ENCODE measurements around the gene DNAH12. TPM values are rescaled to one million over a fixed set of nuclear protein-coding genes. Genes with fewer than 3 reads are reported as not detected.
A peak's percentile ranks its signal among the peaks of the same experiment; 100 is the strongest.

DNAH12 gene
- total and polyA plus RNA-seq, 4 donors, result 2.8 to 7.8 (median 6.0) TPM

GRCh38 chr3:57292897-57293526, 251.1 kb downstream of the DNAH12 start:
- Histone ChIP-seq H3K27ac (ENCODE audit: low read depth, low read length) (no peak overlapping the region), H3K27me3 (ENCODE audit: control insufficient read depth, insufficient read depth, low read length) (no peaks in the 10 kb centered on the region), H3K36me3 (ENCODE audit: control insufficient read depth, insufficient read depth, low read length) (no peaks in the 10 kb centered on the region), H3K4me3 (ENCODE audit: low read depth, low read length) (no peak overlapping the region), H3K9me3 (ENCODE audit: control insufficient read depth, insufficient read depth, low read length) (no peaks in the 10 kb centered on the region), H3K4me1 (ENCODE audit: control insufficient read depth, insufficient read depth, low read length) (no peaks in the 10 kb centered on the region)
- DNase-seq (ENCODE audit: low read depth in 4 of 6, low spot score in 6 of 6), result no peak
- 80% methylated on average over 1 of the region's 4 CpGs for WGBS (ENCODE audit: insufficient coverage)

- H3K4me3 ChIP-seq (ENCODE audit: low read depth, low read length), result no peak within 1 kb of the TSS
- H3K9me3 ChIP-seq (ENCODE audit: control insufficient read depth, insufficient read depth, low read length), result no peaks in the 10 kb centered on the region
- no peaks in the 10 kb centered on the region for H3K36me3 ChIP-seq (ENCODE audit: control insufficient read depth, insufficient read depth, low read length)
- no peak for DNase-seq (ENCODE audit: low read depth in 4 of 6, low spot score in 6 of 6)
- no peak within 1 kb of the TSS for H3K27ac ChIP-seq (ENCODE audit: low read depth, low read length)
- H3K27me3 ChIP-seq (ENCODE audit: control insufficient read depth, insufficient read depth, low read length), result no peaks in the 10 kb centered on the region
- H3K4me1 ChIP-seq (ENCODE audit: control insufficient read depth, insufficient read depth, low read length), result no peaks in the 10 kb centered on the region
- no CpG with 5 or more reads among the region's 1 CpG for WGBS (ENCODE audit: insufficient coverage)
Observed at GRCh38 chr3:57292159-57292896, 251.8 kb downstream of the DNAH12 start, which contains the start of gene ASB14. ASB14 (minus strand) TSS chr3:57292685; CDS start chr3:57292033, 652 bp downstream.

GRCh38 chr3:57288403-57288802, 255.7 kb downstream of the DNAH12 start:
- no peaks in the 10 kb centered on the region for H3K4me1 ChIP-seq (ENCODE audit: control insufficient read depth, insufficient read depth, low read length)
- H3K4me3 ChIP-seq (ENCODE audit: low read depth, low read length), result no peak overlapping the region
- WGBS (ENCODE audit: insufficient coverage), result 90% methylated on average over 4 of the region's 9 CpGs
- no peak overlapping the region for H3K27ac ChIP-seq (ENCODE audit: low read depth, low read length)
- no peaks in the 10 kb centered on the region for H3K27me3 ChIP-seq (ENCODE audit: control insufficient read depth, insufficient read depth, low read length)
- no peaks in the 10 kb centered on the region for H3K36me3 ChIP-seq (ENCODE audit: control insufficient read depth, insufficient read depth, low read length)
- peak in 1 of 6 donors; percentile 28 for DNase-seq (ENCODE audit: low read depth in 4 of 6, low spot score in 6 of 6)
- no peaks in the 10 kb centered on the region for H3K9me3 ChIP-seq (ENCODE audit: control insufficient read depth, insufficient read depth, low read length)

DNA sequence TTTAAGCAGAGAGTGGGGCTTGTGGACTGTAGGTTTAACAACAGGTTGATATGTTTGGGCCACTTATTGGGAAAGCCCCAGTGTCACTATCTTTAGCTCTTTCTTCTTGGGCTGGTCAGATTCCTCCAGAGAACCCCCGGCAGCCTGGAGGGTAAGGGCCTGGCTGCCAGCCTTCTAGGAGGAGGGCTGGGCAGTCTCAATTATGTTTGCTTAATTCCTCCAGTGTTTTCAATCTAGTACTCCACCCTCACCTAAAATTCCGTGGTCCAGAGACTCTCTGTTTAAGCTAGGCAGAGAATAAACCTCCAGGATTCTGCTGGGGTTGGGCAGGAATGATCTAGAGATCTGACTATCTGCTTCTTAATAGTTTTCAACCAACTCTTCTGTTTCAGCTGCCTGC, 256.9 kb downstream of the DNAH12 start:
- DNase-seq (ENCODE audit: low read depth in 4 of 6, low spot score in 6 of 6), result no peak

DNA sequence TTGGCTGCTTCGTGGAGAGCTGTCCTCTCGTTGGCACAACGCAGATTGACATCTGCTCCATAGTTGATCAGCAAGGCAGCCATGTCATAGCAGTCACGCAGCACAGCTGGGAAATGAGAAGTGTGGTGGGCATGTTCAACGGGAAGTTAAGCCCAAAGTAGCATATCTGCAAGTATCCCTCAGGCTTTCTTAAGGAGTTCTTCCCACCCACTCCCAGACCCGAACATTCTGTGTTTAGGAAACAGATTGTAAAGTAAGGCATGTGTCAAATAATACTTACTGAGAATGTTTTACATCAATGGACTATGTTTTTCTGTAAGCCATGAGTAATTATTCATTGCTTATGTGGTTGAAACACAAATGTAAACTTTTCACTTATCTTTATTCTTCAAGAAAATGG, 260.8 kb downstream of the DNAH12 start:
- no peaks in the 10 kb centered on the region for H3K9me3 ChIP-seq (ENCODE audit: control insufficient read depth, insufficient read depth, low read length)
- no peaks in the 10 kb centered on the region for H3K36me3 ChIP-seq (ENCODE audit: control insufficient read depth, insufficient read depth, low read length)
- 89% methylated on average over 3 of the region's 6 CpGs for WGBS (ENCODE audit: insufficient coverage)
- H3K4me3 ChIP-seq (ENCODE audit: low read depth, low read length), result no peak overlapping the region
- H3K4me1 ChIP-seq (ENCODE audit: control insufficient read depth, insufficient read depth, low read length), result no peaks in the 10 kb centered on the region
- H3K27me3 ChIP-seq (ENCODE audit: control insufficient read depth, insufficient read depth, low read length), result no peaks in the 10 kb centered on the region
- no peak overlapping the region for H3K27ac ChIP-seq (ENCODE audit: low read depth, low read length)
- no peak for DNase-seq (ENCODE audit: low read depth in 4 of 6, low spot score in 6 of 6)

More for the DNA sequence above, 256.9 kb downstream of the DNAH12 start:
- Histone ChIP-seq H3K27me3 (ENCODE audit: control insufficient read depth, insufficient read depth, low read length) (no peaks in the 10 kb centered on the region), H3K27ac (ENCODE audit: low read depth, low read length) (no peak overlapping the region), H3K4me1 (ENCODE audit: control insufficient read depth, insufficient read depth, low read length) (no peaks in the 10 kb centered on the region), H3K9me3 (ENCODE audit: control insufficient read depth, insufficient read depth, low read length) (no peaks in the 10 kb centered on the region), H3K36me3 (ENCODE audit: control insufficient read depth, insufficient read depth, low read length) (no peaks in the 10 kb centered on the region), H3K4me3 (ENCODE audit: low read depth, low read length) (no peak overlapping the region)
- no CpG with 5 or more reads among the region's 2 CpGs for WGBS (ENCODE audit: insufficient coverage)

DNA sequence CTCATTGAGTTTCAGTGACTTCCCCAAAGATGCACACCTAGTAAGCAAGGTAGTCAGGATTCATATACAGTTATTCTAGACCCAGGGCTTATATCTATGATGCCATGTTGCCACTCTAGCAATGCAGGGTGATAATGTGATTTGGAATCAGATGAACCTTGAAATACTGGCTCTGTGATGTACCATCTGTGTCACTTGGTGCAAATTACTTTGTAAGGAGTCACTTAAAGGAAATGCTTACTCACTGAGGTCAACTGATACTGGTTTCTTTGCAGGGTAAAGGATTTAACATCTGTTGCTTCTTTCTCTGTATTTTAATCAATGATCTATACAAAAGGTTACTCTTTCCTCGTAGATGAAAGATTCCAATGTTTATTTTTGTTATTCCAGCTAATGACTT, 262.4 kb downstream of the DNAH12 start:
- WGBS (ENCODE audit: insufficient coverage), result no CpG with 5 or more reads among the region's 1 CpG
- no peaks in the 10 kb centered on the region for H3K36me3 ChIP-seq (ENCODE audit: control insufficient read depth, insufficient read depth, low read length)
- H3K27me3 ChIP-seq (ENCODE audit: control insufficient read depth, insufficient read depth, low read length), result no peaks in the 10 kb centered on the region
- DNase-seq (ENCODE audit: low read depth in 4 of 6, low spot score in 6 of 6), result no peak
- no peak overlapping the region for H3K4me3 ChIP-seq (ENCODE audit: low read depth, low read length)
- H3K27ac ChIP-seq (ENCODE audit: low read depth, low read length), result no peak overlapping the region
- no peaks in the 10 kb centered on the region for H3K9me3 ChIP-seq (ENCODE audit: control insufficient read depth, insufficient read depth, low read length)
- H3K4me1 ChIP-seq (ENCODE audit: control insufficient read depth, insufficient read depth, low read length), result no peaks in the 10 kb centered on the region

- no peak overlapping the region for H3K4me3 ChIP-seq (ENCODE audit: low read depth, low read length)
- H3K27me3 ChIP-seq (ENCODE audit: control insufficient read depth, insufficient read depth, low read length), result no peaks in the 10 kb centered on the region
- no peak overlapping the region for H3K27ac ChIP-seq (ENCODE audit: low read depth, low read length)
- DNase-seq (ENCODE audit: low read depth in 4 of 6, low spot score in 6 of 6), result no peak
- no peaks in the 10 kb centered on the region for H3K4me1 ChIP-seq (ENCODE audit: control insufficient read depth, insufficient read depth, low read length)
- H3K9me3 ChIP-seq (ENCODE audit: control insufficient read depth, insufficient read depth, low read length), result no peaks in the 10 kb centered on the region
- H3K36me3 ChIP-seq (ENCODE audit: control insufficient read depth, insufficient read depth, low read length), result peaks cover 3% of the 10 kb centered on the region
- 95% methylated on average over 4 of the region's 5 CpGs for WGBS (ENCODE audit: insufficient coverage)
Observed at GRCh38 chr3:57279685-57280084, 264.5 kb downstream of the DNAH12 start.

DNA sequence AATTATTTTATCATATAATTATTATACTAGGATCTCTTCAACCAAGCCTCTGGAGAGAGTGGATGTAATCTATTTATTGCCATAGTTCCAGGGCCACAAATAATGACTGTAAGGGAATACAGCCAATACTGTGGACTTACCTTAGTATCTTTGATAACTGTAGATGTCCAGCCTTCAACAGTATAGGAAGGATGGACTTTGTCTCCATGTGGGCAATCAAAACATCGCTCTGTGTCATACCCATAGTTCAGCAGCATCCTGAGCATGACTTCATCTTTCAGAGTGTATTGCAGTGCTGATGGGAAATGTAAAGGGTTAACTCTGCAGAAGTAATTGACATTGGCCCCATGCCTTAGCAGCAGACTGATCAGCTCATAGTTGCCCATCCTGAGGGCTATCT, 265.9 kb downstream of the DNAH12 start:
- WGBS (ENCODE audit: insufficient coverage), result no CpG with 5 or more reads among the region's 1 CpG
- Histone ChIP-seq H3K4me1 (ENCODE audit: control insufficient read depth, insufficient read depth, low read length) (no peaks in the 10 kb centered on the region), H3K4me3 (ENCODE audit: low read depth, low read length) (no peak overlapping the region), H3K27me3 (ENCODE audit: control insufficient read depth, insufficient read depth, low read length) (no peaks in the 10 kb centered on the region), H3K27ac (ENCODE audit: low read depth, low read length) (no peak overlapping the region), H3K9me3 (ENCODE audit: control insufficient read depth, insufficient read depth, low read length) (no peaks in the 10 kb centered on the region), H3K36me3 (ENCODE audit: control insufficient read depth, insufficient read depth, low read length) (peaks cover 9% of the 10 kb centered on the region)
- no peak for DNase-seq (ENCODE audit: low read depth in 4 of 6, low spot score in 6 of 6)

GRCh38 chr3:57275393-57275792, 268.8 kb downstream of the DNAH12 start:
- no peaks in the 10 kb centered on the region for H3K9me3 ChIP-seq (ENCODE audit: control insufficient read depth, insufficient read depth, low read length)
- DNase-seq (ENCODE audit: low read depth in 4 of 6, low spot score in 6 of 6), result no peak
- WGBS (ENCODE audit: insufficient coverage), result no CpG with 5 or more reads among the region's 2 CpGs
- H3K27me3 ChIP-seq (ENCODE audit: control insufficient read depth, insufficient read depth, low read length), result no peaks in the 10 kb centered on the region
- peaks cover 9% of the 10 kb centered on the region for H3K36me3 ChIP-seq (ENCODE audit: control insufficient read depth, insufficient read depth, low read length)
- no peak overlapping the region for H3K27ac ChIP-seq (ENCODE audit: low read depth, low read length)
- no peaks in the 10 kb centered on the region for H3K4me1 ChIP-seq (ENCODE audit: control insufficient read depth, insufficient read depth, low read length)
- no peak overlapping the region for H3K4me3 ChIP-seq (ENCODE audit: low read depth, low read length)

DNA sequence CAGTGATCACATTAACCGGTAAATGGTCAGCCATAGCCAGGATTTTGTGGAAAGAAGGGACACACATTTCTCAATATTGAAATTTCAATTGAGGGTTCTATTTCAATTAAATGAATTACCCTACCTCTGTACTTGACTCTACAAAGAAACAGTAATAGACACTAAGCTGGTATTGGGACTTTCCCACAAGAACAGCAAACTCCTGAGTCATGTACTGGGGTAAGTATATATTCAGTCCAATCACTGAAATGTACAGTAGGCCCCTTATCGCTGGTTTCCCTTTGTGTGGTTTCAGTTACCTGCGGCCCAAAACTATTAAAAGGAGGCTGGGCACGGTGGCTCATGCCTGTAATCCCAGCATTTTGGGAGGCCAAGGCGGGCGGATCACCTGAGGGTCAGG, 269.3 kb downstream of the DNAH12 start:
- H3K36me3 ChIP-seq (ENCODE audit: control insufficient read depth, insufficient read depth, low read length), result peaks cover 9% of the 10 kb centered on the region

More for the DNA sequence above, 269.3 kb downstream of the DNAH12 start:
- Histone ChIP-seq H3K9me3 (ENCODE audit: control insufficient read depth, insufficient read depth, low read length) (no peaks in the 10 kb centered on the region), H3K4me1 (ENCODE audit: control insufficient read depth, insufficient read depth, low read length) (no peaks in the 10 kb centered on the region), H3K27me3 (ENCODE audit: control insufficient read depth, insufficient read depth, low read length) (no peaks in the 10 kb centered on the region), H3K4me3 (ENCODE audit: low read depth, low read length) (no peak overlapping the region), H3K27ac (ENCODE audit: low read depth, low read length) (no peak overlapping the region)
- DNase-seq (ENCODE audit: low read depth in 4 of 6, low spot score in 6 of 6), result no peak
- WGBS (ENCODE audit: insufficient coverage), result 99% methylated on average over 5 of the region's 6 CpGs
